Measurements from ENCODE around the gene TMEM87B. TPM values are rescaled to one million over a fixed set of nuclear protein-coding genes. Genes with fewer than 3 reads are reported as not detected.

TMEM87B gene
- total RNA-seq, 1 experiment from 2014 or later: 10.6 TPM

GRCh38 chr2:112031473-112032223, 23.4 kb upstream of the TMEM87B start (continued):
- TF ChIP-seq AR (CRISPR knock-in tag; IDR thresholded peaks at IDR 0.05) (no peak), HMGA2 (CRISPR knock-in tag; IDR thresholded peaks at IDR 0.05) (no peak), IRF1 (CRISPR knock-in tag; IDR thresholded peaks at IDR 0.05) (no peak), SP1 (CRISPR knock-in tag; conservative IDR thresholded peaks at IDR 0.05) (no peak), ZNF219 (CRISPR knock-in tag; IDR thresholded peaks at IDR 0.05; ENCODE audit: borderline replicate concordance) (no peak), PREB (CRISPR knock-in tag; IDR thresholded peaks at IDR 0.05; ENCODE audit: borderline replicate concordance) (no peak), NR2C2 (CRISPR knock-in tag; IDR thresholded peaks at IDR 0.05) (no peak), ATF2 (CRISPR knock-in tag; IDR thresholded peaks at IDR 0.05; ENCODE audit: borderline replicate concordance, low read depth) (no peak), FOXK1 (CRISPR knock-in tag; IDR thresholded peaks at IDR 0.05) (no peak)

- H3K9me3 Mint-ChIP-seq: peaks cover 11% of the 10 kb centered on the region
- CTCF ChIA-PET: interaction anchor here (0.6 to 1.7 kb wide), 6 partner anchors 12 to 145 kb away, joined by 3 to 8 read pairs (median 3); no protein-coding TSS in a partner anchor
- DNase-seq (ENCODE audit: low spot score): no peak
- H3K4me1 Mint-ChIP-seq: peaks cover 26% of the 10 kb centered on the region
- no peaks in the 10 kb centered on the region for H3K27me3 Mint-ChIP-seq (ENCODE audit: low read depth)
- H3K27ac Mint-ChIP-seq: peak overlapping the region; percentile 91; the same call in 1 of the 2 replicates
- POLR2A ChIA-PET: no interaction called here
- H3K4me3 Mint-ChIP-seq: no peak overlapping the region
- peak; percentile 42 for ATAC-seq
- peaks cover 3% of the 10 kb centered on the region; the same call in 1 of the 2 replicates for H3K36me3 Mint-ChIP-seq
- TF ChIP-seq CBFB (CRISPR knock-in tag; IDR thresholded peaks at IDR 0.05; ENCODE audit: low read depth) (no peak), GRHL2 (CRISPR knock-in tag; IDR thresholded peaks at IDR 0.05; ENCODE audit: insufficient replicate concordance, severe bottlenecking) (no peak), MXD4 (CRISPR knock-in tag; IDR thresholded peaks at IDR 0.05; ENCODE audit: borderline replicate concordance) (no peak), KAT7 (CRISPR knock-in tag; IDR thresholded peaks at IDR 0.05; ENCODE audit: borderline replicate concordance) (no peak), TP53 (CRISPR knock-in tag; IDR thresholded peaks at IDR 0.05) (no peak), E2F1 (CRISPR knock-in tag; IDR thresholded peaks at IDR 0.05) (no peak), ZNF512 (CRISPR knock-in tag; IDR thresholded peaks at IDR 0.05; ENCODE audit: borderline replicate concordance) (no peak), TCF7 (CRISPR knock-in tag; IDR thresholded peaks at IDR 0.05; ENCODE audit: low read depth) (no peak), ATF6 (CRISPR knock-in tag; IDR thresholded peaks at IDR 0.05) (no peak), HMGXB4 (CRISPR knock-in tag; IDR thresholded peaks at IDR 0.05) (no peak), E2F5 (CRISPR knock-in tag; IDR thresholded peaks at IDR 0.05) (no peak)
Measured at GRCh38 chr2:112032224-112032586, 22.9 kb upstream of the TMEM87B start.
